ENCODE results near the gene RIMS1.

The RIMS1 gene

GRCh38 chr6:72418495-72418894, 532.1 kb downstream of the RIMS1 start:
- no peak for DNase-seq

- DNase-seq = no peak
Observed at GRCh38 chr6:72419966-72420365, 533.6 kb downstream of the RIMS1 start.

GRCh38 chr6:72420409-72420808, 534.1 kb downstream of the RIMS1 start:
- no peak for DNase-seq

GRCh38 chr6:72421387-72421786, 535.0 kb downstream of the RIMS1 start:
- DNase-seq = no peak

- DNase-seq = no peak
Observed at GRCh38 chr6:72422171-72422570, 535.8 kb downstream of the RIMS1 start.

- no peak for DNase-seq
Observed at GRCh38 chr6:72424476-72424875, 538.1 kb downstream of the RIMS1 start.

- no peak for DNase-seq
Observed at GRCh38 chr6:72425003-72425681, 538.8 kb downstream of the RIMS1 start.

GRCh38 chr6:72440611-72441010, 554.3 kb downstream of the RIMS1 start:
- DNase-seq = no peak

- DNase-seq = no peak
Observed at GRCh38 chr6:72446430-72446829, 560.1 kb downstream of the RIMS1 start.

All from NCI-H526 (cell line).